Panc1 (cell line): ENCODE measurements around the gene POLR2A. TPM values are rescaled to one million over a fixed set of nuclear protein-coding genes. Genes with fewer than 3 reads are reported as not detected.
A peak's percentile ranks its signal among the peaks of the same experiment; 100 is the strongest.
"Not testable (repeated sequence)": the region's sequence is repeated elsewhere in the genome, so short reads cannot be mapped to it uniquely, and the experiment has no call there.

Experiments
- ATAC-seq: fragments of 200-7000 bp; cut with Tn5 transposase; 2 replicates; pipeline ENCODE4 v1.9.1; 2020; ENCODE audit warnings: mild to moderate bottlenecking, moderate library complexity
- BruUV-seq: library from RNA; stranded (reverse); fragments of 400-500 nt; replicated peaks from 2 replicates; lab custom pipeline; 2021; lab: Mats Ljungman, UMichigan
- CTCF ChIA-PET: fragments of 300-600 bp; sonication (Branson Sonifier 250); formaldehyde crosslinking; loops from one replicate; lab custom pipeline; 2022; ENCODE audit warnings: antibody characterized with exemption; lab: Charles Lee
- POLR2A ChIA-PET: fragments of 300-600 bp; sonication (Branson Sonifier 250); formaldehyde crosslinking; loops from one replicate; lab custom pipeline; 2022; ENCODE audit warnings: antibody characterized with exemption; lab: Charles Lee
- DNase-seq: peaks from one replicate; pipeline ENCODE4 v3.0.0-alpha.2; 2010; ENCODE audit warnings: low read depth, low spot score
- H3K27ac ChIP-seq: 2 replicates; pipeline ENCODE4 v1.5.1; 2011; ENCODE audit warnings: mild to moderate bottlenecking, low read length, inconsistent platforms
- H3K27me3 ChIP-seq: fragments of 200-500 bp; sonication (Bioruptor generic); 2 replicates; pipeline ENCODE4 v1.6.0; 2014; ENCODE audit warnings: low read length, inconsistent platforms; ENCODE audit not compliant: control insufficient read depth, insufficient read depth
- H3K36me3 ChIP-seq: fragments of 200-500 bp; sonication (Bioruptor generic); 2 replicates; pipeline ENCODE4 v1.5.1; 2014; ENCODE audit warnings: inconsistent platforms, mild to moderate bottlenecking, low read length, moderate library complexity; ENCODE audit not compliant: control insufficient read depth, insufficient read depth
- H3K4me1 ChIP-seq: 2 replicates; pipeline ENCODE4 v1.5.1; 2011; ENCODE audit warnings: inconsistent platforms, mild to moderate bottlenecking, low read length, moderate library complexity; ENCODE audit not compliant: control insufficient read depth, insufficient read depth
- H3K4me3 ChIP-seq, 2 experiments: 2 replicates each; pipeline ENCODE4 v1.5.1; 2011 to 2012; ENCODE audit warnings: low read depth in 2 of 2, low read length in 2 of 2, mild to moderate bottlenecking in 2 of 2, inconsistent platforms in 1 of 2, moderate library complexity in 1 of 2
- H3K9me3 ChIP-seq: fragments of 200-500 bp; sonication (Bioruptor generic); 2 replicates; pipeline ENCODE4 v1.5.1; 2014; ENCODE audit warnings: low read depth, mild to moderate bottlenecking, inconsistent platforms, low read length, moderate library complexity; ENCODE audit not compliant: control insufficient read depth, insufficient read depth
- POLR2AphosphoS5 ChIP-seq: IDR thresholded peaks from 2 replicates; pipeline ENCODE4 v1.6.1; 2012; ENCODE audit warnings: mild to moderate bottlenecking, low read depth, low read length, moderate library complexity
- REST ChIP-seq, 2 experiments: IDR thresholded peaks; 2 replicates each; pipeline ENCODE4 v1.6.1; 2011 to 2012; ENCODE audit warnings: low read depth in 2 of 2, control low read depth in 1 of 2, low read length in 1 of 2, mild to moderate bottlenecking in 1 of 2, moderate library complexity in 1 of 2; ENCODE audit not compliant: insufficient read depth in 1 of 2
- SIN3A ChIP-seq: IDR thresholded peaks from 2 replicates; pipeline ENCODE4 v1.6.1; 2012; ENCODE audit warnings: low read depth, mild to moderate bottlenecking, low read length, moderate library complexity, borderline replicate concordance; ENCODE audit not compliant: insufficient read depth
- TCF7L2 ChIP-seq: IDR thresholded peaks from 2 replicates; pipeline ENCODE4 v1.6.1; 2011; ENCODE audit warnings: mild to moderate bottlenecking, low read depth, low read length, inconsistent platforms
- in situ Hi-C: cut with HindIII; loops from 2 replicates; pipeline ENCODE4 v1.10.0; 2016; ENCODE audit warnings: low sequenced_read_pairs, low pct_unique_long_range_greater_than_20kb
- intact Hi-C: fragments of 100-400 bp; cut with micrococcal nuclease; formaldehyde crosslinking; loops from one replicate; pipeline ENCODE4 v1.10.0; 2022; ENCODE audit not compliant: unreplicated experiment
- total RNA-seq: library from RNA; stranded (reverse); gene quantifications from one replicate; pipeline ENCODE4 v1.2.1, GENCODE V29; 2021; ENCODE audit not compliant: unreplicated experiment
- TF ChIP-seq, protein P1 (sequence below): fragments of 450-650 bp; IDR thresholded peaks from 2 replicates; pipeline ENCODE4 v1.5.1; 2017; ENCODE audit warnings: mild to moderate bottlenecking

POLR2A gene
- total RNA-seq, 1 experiment from 2014 or later: 181 TPM

DNA sequence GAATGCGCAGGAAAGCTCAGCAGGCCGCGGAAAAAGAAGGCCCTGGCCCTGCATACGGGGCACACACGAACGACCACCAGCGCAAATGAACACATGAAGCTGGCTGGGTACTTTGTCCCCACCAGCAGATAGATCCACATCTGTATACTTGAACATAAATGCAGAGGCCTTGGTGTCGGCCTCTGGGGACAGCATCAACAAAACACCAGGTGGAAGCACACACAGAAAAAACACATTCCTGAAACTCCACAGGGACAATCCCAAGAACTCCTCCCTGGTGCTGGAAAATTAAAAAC lies 4.1 kb upstream of the POLR2A start:
- peaks cover 33% of the 10 kb centered on the region for H3K4me1 ChIP-seq
- in situ Hi-C loops: no loop called here
- BruUV-seq: no TSS peak

GRCh38 chr17:7481275-7481674 lies 2.9 kb upstream of the POLR2A start, which contains the start of gene SLC35G6:
SLC35G6 (plus strand) TSS chr17:7481446; CDS start chr17:7481517, 71 bp downstream.
- DNase-seq, intact Hi-C loops, ATAC-seq, in situ Hi-C loops, H3K9me3 ChIP-seq, H3K36me3 ChIP-seq, BruUV-seq, H3K27me3 ChIP-seq, CTCF ChIA-PET: not testable (repeated sequence)
- Histone ChIP-seq H3K4me3 (peak within 1 kb of the TSS in 1 of 2 experiments; percentile 61; a peak in 1 of 4 replicates), H3K4me1 (peaks cover 34% of the 10 kb centered on the region), H3K27ac (peak within 1 kb of the TSS; percentile 83)
- POLR2A ChIA-PET: interaction anchor here (0.6 kb wide), 1 partner anchor 38 kb away, joined by 3 read pairs; no protein-coding TSS in a partner anchor

More for the DNA sequence above, 4.1 kb upstream of the POLR2A start:
- CTCF ChIA-PET: no interaction called here
- Histone ChIP-seq H3K27me3 (no peaks in the 10 kb centered on the region), H3K9me3 (no peaks in the 10 kb centered on the region), H3K4me3 (peak overlapping the region; percentile 61), H3K27ac (peak overlapping the region; percentile 83), H3K36me3 (no peaks in the 10 kb centered on the region; the same call in 1 of the 2 replicates)
- DNase-seq (no peak), ATAC-seq (no peak)
- TF ChIP-seq POLR2AphosphoS5: no peak
- no peak for TF ChIP-seq SIN3A
- TF ChIP-seq, protein P1, sequence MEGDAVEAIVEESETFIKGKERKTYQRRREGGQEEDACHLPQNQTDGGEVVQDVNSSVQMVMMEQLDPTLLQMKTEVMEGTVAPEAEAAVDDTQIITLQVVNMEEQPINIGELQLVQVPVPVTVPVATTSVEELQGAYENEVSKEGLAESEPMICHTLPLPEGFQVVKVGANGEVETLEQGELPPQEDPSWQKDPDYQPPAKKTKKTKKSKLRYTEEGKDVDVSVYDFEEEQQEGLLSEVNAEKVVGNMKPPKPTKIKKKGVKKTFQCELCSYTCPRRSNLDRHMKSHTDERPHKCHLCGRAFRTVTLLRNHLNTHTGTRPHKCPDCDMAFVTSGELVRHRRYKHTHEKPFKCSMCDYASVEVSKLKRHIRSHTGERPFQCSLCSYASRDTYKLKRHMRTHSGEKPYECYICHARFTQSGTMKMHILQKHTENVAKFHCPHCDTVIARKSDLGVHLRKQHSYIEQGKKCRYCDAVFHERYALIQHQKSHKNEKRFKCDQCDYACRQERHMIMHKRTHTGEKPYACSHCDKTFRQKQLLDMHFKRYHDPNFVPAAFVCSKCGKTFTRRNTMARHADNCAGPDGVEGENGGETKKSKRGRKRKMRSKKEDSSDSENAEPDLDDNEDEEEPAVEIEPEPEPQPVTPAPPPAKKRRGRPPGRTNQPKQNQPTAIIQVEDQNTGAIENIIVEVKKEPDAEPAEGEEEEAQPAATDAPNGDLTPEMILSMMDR: no peak
- TF ChIP-seq TCF7L2: no peak
- no peak for TF ChIP-seq REST (IDR thresholded peaks at IDR 0.05; ENCODE audit: insufficient read depth in 1 of 2, low read depth in 2 of 2, low read length in 1 of 2)
- intact Hi-C loops: no loop called here
- POLR2A ChIA-PET: interaction anchor here (0.6 kb wide), 1 partner anchor 20 kb away, joined by 8 read pairs; no protein-coding TSS in a partner anchor

DNA sequence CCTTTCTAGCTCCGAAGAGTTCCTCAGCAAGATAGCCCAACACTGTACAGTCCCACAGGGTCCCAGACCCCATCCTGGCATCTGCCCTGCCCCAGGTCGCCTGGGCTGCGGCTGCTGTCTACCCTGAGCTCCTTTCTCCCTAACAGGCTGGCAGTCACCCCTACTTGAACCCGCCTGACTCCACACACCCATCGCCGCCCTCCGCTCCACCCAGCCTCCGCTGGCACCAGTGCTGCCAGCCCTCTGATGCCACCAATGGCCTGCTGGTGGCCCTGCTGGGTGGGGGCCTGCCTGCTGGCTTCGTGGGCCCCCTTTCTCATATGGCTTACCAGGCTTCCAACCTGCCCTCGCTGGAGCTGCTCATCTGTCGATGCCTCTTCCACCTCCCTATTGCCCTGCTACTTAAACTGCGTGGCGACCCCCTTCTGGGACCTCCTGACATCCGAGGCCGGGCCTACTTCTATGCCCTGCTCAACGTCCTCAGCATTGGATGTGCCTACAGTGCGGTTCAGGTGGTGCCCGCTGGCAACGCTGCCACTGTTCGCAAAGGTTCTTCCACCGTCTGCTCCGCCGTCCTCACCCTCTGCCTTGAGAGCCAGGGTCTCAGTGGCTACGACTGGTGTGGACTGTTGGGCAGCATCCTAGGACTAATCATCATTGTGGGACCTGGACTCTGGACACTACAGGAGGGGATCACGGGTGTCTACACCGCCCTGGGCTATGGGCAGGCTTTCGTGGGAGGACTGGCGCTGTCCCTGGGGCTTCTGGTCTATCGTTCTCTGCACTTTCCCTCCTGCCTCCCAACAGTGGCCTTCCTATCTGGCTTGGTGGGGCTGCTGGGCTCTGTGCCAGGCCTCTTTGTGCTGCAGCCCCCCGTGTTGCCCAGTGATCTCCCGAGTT lies 2.1 kb upstream of the POLR2A start:
- DNase-seq, intact Hi-C loops, H3K27me3 ChIP-seq, in situ Hi-C loops, BruUV-seq, H3K36me3 ChIP-seq, CTCF ChIA-PET, H3K4me3 ChIP-seq, ATAC-seq, H3K9me3 ChIP-seq: not testable (repeated sequence)
- POLR2A ChIA-PET: interaction anchor here (0.6 kb wide), 1 partner anchor 37 kb away, joined by 3 read pairs; no protein-coding TSS in a partner anchor
- Histone ChIP-seq H3K27ac (peak overlapping the region; percentile 4; the same call in 1 of the 2 replicates), H3K4me1 (peaks cover 32% of the 10 kb centered on the region)

GRCh38 chr17:7482742-7483088 lies 1.5 kb upstream of the POLR2A start:
- H3K4me1 ChIP-seq: peaks cover 32% of the 10 kb centered on the region
- peak overlapping the region; percentile 99 for H3K27ac ChIP-seq
- H3K27me3 ChIP-seq, CTCF ChIA-PET, DNase-seq, BruUV-seq, in situ Hi-C loops, H3K36me3 ChIP-seq, POLR2A ChIA-PET, intact Hi-C loops, H3K9me3 ChIP-seq, ATAC-seq: not testable (repeated sequence)
- peak overlapping the region in 1 of 2 experiments; percentile 95; a peak in 1 of 4 replicates for H3K4me3 ChIP-seq
